GM19468 (cell line): ENCODE measurements around the gene SCML1.
"Not testable (repeated sequence)": the region's sequence is repeated elsewhere in the genome, so short reads cannot be mapped to it uniquely, and the experiment has no call there.

ENCODE experiments used
- ATAC-seq: cut with Tn5 transposase; IDR thresholded peaks from one replicate; pipeline ENCODE4 v1.9.1; 2021; ENCODE audit warnings: mild to moderate bottlenecking, moderate library complexity, moderate number of reproducible peaks; ENCODE audit not compliant: unreplicated experiment; ENCODE audit errors: extremely low read depth

Gene SCML1

DNA sequence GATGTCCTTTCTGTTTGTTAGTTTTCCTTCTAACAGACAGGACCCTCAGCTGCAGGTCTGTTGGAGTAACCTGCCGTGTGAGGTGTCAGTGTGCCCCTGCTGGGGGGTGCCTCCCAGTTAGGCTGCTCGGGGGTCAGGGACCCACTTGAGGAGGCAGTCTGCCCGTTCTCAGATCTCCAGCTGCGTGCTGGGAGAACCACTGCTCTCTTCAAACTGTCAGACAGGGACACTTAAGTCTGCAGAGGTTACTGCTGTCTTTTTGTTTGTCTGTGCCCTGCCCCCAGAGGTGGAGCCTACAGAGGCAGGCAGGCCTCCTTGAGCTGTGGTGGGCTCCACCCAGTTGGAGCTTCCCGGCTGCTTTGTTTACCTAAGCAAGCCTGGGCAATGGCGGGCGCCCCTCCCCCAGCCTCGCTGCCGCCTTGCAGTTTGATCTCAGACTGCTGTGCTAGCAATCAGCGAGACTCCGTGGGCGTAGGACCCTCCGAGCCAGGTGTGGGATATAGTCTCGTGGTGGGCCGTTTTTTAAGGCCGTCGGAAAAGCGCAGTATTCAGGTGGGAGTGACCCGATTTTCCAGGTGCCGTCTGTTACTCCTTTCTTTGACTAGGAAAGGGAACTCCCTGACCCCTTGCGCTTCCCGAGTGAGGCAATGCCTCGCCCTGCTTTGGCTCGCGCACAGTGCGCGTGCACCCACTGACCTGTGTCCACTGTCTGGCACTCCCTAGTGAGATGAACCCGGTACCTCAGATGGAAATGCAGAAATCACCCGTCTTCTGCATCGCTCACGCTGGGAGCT lies 49.5 kb downstream of the SCML1 start:
- not testable (repeated sequence) for ATAC-seq

DNA sequence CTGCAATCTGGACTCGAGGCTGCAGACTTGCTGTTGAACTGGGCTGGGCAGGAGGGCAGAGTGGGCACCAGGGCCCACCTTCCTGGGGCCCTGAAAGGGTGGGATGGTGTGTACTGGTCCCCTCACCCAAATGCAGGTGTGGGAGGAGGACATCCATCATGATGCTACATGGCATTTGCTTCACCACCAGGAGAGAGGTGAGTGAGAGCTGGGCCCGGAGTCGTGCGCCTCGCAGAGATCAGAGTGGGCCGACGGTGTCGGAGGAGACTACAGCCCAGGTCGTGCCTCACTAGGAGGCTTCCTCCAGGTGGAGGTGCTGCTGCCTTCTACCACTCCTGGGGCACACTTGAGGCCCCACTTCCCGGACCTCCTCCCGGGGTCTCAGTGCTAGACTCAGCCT lies 50.3 kb downstream of the SCML1 start:
- no peak for ATAC-seq

DNA sequence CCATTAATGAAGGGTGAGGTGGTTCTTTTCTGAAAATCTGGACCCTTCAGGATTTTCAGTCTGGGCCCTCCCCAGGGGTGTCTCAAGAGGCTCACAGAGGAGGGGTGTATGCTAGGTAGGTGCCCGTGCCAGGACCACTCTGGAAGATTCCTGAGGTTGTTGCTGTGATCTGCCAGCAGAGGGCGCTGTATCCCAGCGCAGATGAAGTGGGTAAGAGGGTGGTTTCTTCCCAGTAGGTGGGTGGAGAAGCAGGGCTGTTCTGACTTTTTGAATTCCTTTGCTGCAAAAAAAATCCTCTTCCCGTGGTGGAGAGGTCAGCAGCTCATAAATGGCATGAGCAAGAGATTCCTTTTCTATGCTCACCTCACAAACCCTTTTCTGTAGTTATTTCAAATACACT lies 51.1 kb downstream of the SCML1 start:
- ATAC-seq: no peak

- ATAC-seq: no peak
Measured at GRCh38 chrX:17788956-17789562, 51.8 kb downstream of the SCML1 start.

DNA sequence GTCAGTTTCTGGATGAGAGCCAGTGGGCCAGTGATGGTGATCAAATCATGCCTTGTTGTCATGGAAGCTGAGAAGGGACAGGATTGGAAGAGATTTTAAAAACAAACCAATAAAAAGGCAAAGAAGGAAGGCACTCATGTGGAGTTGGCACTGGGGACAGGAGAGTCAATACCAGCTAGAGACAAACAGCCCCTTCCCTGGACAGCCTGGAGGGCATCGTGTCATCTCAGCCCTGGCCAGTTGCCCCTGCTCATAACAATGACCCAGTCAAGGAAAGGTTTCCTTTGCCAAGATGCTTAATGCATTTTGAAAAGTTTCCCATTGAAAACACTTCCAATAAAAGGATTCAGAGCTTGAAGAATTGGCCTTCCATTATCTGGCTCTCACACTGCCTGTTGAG lies 55.5 kb downstream of the SCML1 start:
- ATAC-seq: no peak

- ATAC-seq: no peak
Measured at GRCh38 chrX:17798921-17799320, 61.6 kb downstream of the SCML1 start.

DNA sequence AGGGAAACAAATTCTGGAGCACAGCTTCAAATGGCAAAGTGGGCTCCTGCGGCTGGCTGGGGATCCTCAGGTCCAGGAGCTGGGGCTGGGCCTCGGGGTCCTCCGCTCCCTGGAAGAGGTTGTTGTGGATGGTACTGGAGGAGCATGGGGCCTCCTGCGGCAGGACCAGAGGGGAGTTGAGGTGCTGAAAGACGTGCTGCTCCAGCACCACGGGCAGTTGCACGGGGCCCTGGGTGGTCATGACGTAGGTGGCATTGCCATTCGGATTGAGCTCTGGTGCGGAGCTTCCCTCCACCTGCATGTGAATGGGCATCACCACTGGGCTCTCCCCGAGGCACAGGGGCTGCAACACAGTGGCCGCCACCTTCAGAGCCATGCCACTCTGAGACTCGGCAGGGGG lies 64.1 kb downstream of the SCML1 start:
- ATAC-seq: no peak

DNA sequence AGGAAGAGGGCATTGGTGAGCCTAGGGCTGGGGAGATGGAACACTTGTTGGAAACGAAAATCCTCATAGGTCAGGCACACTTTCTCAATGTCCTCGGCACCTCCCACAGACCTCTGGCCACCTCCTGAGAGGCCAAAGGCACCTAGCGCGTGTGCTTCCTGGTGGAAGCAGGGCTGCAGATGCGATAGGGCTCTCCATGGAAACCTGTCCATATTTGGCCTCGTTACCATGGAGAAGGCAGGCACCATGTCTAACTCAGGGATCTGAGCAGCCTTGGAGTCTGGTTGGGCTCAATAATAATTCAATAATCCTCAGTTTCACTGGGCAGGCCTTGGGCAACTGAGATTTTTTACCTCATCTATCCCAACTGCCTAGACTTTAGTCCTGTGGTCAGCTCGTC lies 65.5 kb downstream of the SCML1 start:
- no peak for ATAC-seq

- ATAC-seq: no peak
Measured at GRCh38 chrX:17803449-17803848, 66.2 kb downstream of the SCML1 start.
